NCI-H2227 (cell line): Measurements from ENCODE around the gene BHLHE40.

Experiments used
- DNase-seq: peaks from one replicate; lab custom pipeline; 2025; ENCODE audit not compliant: unreplicated experiment; lab: John Stamatoyannopoulos, UW

Gene BHLHE40

GRCh38 chr3:4982773-4983738, 3.8 kb downstream of the BHLHE40 start:
- DNase-seq = no peak

GRCh38 chr3:4983739-4984510, 4.7 kb downstream of the BHLHE40 start:
- DNase-seq = no peak

- no peak for DNase-seq
Measured at GRCh38 chr3:4984511-4984864, 5.3 kb downstream of the BHLHE40 start.

DNA sequence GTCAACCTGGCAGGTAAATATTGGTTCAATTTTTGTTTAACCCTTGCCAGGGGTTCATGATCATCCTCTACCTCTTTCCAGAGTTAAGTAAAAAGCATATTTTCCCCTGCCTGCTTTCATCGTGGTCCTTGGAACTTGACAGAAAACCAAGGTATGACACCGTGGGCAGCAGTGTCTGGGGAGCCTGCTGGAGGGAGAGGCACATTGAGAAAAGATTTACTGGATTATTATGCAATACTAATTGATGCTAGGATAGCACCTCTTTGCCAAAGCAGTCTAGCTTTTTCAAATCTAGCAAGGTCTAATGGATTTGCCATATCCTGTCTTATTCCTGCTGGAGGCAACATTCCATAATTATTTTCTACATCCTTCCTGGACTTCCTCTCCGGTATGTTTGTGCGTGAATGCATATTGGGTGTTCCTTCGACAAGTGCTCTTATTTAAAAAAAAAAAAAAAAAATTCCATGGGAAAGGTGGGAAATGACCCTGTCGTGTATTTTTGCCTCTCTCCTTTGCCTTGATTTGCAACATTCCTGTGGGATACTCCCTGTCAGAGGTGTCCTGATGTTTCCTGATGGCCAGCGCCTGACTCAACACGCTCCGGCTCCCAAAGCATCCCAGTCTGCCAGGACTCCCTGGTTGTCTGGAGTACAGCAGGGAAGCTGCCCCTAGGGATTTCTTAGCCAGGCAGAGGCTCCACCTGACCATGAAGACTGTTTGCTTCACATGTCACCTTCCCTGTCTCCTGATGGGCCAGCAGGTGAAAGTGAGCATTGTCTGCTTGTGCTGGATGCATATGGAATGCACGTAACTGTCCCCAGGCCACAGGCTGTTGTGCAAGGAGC, 6.3 kb downstream of the BHLHE40 start:
- no peak for DNase-seq

- DNase-seq = no peak
Measured at GRCh38 chr3:4986175-4986781, 7.0 kb downstream of the BHLHE40 start.

DNA sequence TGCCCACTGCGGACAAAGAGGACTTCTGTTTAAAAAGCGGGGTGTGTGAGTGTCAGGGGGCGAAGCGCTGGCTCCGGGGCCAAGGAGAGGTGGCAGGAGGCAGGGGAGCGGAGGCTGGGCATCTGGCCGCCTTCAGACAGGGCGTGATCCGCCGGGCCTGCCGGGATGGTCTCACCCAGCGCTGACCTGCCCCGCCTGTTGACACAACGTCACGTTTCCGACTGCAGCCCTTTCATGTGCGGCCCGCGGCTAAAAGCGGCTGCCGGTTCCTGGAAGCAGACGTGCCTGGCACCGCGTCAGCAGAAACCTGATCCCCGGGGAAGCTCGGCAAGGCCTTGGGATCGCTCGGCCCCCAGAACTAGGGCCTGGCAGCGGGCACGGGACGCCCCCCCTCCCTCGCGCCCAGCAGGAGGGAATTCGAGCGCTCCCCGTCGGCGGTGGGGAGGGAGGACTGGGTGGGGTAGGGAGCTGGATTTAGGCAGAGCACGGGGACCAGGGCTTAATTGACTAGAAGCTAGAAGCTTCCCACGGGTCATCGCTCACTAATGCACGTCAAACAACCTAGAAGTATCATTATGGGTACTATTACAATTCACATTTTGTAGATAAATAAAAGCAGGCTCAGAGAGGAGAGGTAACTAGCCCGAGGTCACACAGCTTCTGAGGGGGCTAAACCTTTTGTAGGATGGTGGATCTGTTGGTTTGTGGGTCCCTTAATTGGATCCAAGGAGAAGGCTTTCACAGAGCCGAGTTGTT, 7.7 kb downstream of the BHLHE40 start:
- DNase-seq = peak; percentile 77

GRCh38 chr3:4987538-4988296, 8.5 kb downstream of the BHLHE40 start:
- DNase-seq = no peak

- DNase-seq = no peak
Measured at GRCh38 chr3:4988983-4989834, 10.0 kb downstream of the BHLHE40 start.

GRCh38 chr3:4990069-4990468, 10.8 kb downstream of the BHLHE40 start:
- no peak for DNase-seq

DNA sequence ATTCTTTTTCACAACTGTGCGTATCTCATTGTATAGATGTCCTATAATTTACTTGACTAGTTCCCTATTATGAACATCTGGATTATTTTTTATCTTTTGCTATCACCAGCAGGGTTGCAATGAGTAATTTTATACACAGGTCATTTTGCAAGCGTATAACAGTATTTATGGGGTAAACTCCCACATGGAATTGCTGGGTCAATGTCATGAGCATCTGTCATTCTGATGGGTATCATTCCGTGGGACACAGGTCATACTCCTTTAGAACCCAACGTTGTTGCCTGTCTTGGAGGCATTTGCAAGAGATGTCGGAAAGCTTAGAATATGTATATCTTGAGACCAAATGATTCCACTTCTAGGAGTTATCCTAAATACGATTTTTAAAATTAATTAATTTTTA, 12.9 kb downstream of the BHLHE40 start:
- no peak for DNase-seq

- no peak for DNase-seq
Measured at GRCh38 chr3:4993276-4994143, 14.3 kb downstream of the BHLHE40 start.

GRCh38 chr3:4994144-4994730, 15.0 kb downstream of the BHLHE40 start:
- no peak for DNase-seq

DNA sequence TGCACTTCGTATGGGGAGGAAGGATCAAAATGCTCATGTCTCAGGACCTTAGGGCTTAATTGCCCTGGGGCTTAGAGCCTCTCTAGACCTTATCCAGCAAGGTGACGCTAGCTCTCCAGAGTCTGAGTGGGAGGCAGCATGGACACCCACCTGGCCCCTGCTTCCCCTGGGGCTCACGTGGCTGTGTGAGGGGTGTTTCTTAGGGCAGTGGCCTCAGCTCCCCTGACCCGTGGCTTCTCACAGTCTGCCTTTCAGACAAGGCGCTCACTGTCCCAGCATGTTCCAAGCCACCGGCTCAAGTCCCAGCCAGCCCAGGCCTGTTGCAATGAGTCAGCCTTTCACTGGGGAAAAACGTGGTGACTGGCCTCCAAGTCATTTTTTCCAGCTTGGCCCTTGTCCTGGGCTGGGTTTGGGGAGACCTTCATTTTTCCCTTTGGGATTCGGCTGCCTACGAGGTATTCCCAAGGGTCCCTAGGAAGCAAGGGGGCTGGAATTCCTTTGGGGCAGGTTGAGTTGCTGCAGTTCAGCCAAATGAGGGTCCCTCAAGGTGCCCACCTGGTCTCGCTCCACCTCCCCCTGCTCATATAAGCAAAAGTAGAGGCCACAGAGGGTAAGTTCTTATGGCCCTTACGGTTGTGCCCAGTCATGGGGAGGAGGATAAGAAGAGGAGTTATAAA, 15.7 kb downstream of the BHLHE40 start:
- DNase-seq = no peak

GRCh38 chr3:4995500-4996053, 16.3 kb downstream of the BHLHE40 start:
- DNase-seq = no peak

- no peak for DNase-seq
Measured at GRCh38 chr3:4996223-4996765, 17.1 kb downstream of the BHLHE40 start.

DNA sequence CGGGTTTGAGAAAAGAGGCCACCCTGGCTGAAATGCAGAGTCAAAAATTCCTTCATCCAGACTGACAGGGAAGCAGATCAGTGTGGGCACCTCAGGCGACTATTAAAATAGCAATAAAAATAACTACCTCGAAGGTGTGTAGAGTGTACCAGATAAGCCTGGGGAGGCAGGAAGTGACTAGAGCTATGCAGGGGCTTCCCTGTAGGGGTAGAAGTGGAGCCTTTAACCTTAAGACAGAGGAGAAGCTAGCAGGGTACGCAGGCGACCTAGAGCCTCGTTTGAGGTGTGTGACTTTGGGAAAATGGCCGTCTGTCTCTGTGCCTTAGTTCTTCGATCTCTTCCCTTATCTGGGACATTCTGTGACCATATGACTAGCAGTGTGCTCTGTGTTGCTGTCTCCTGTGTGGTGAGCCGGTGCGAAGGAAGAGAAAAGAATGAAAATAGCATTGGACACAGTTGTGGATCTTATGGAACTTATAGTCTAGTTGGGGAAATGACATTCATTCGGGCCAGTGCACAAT, 17.6 kb downstream of the BHLHE40 start:
- no peak for DNase-seq
